GM06990 (cell line): ENCODE measurements around the gene ZC3H7B.

ENCODE experiments used
- DNase-seq: peaks from one replicate; pipeline ENCODE4 v3.0.0-alpha.2; 2011; ENCODE audit not compliant: insufficient read length; ENCODE audit errors: extremely low read depth
- H3K27me3 ChIP-seq: replicated peaks from 2 replicates; pipeline ENCODE4 v1.6.0; 2011; ENCODE audit warnings: low read length; ENCODE audit not compliant: control insufficient read depth, insufficient read depth
- H3K36me3 ChIP-seq: 2 replicates; pipeline ENCODE4 v1.5.1; 2011; ENCODE audit warnings: low read length; ENCODE audit not compliant: control insufficient read depth, insufficient read depth
- H3K4me3 ChIP-seq: replicated peaks from 2 replicates; pipeline ENCODE4 v1.5.1; 2011; ENCODE audit warnings: low read depth, mild to moderate bottlenecking, control low read depth, low read length
- CTCF ChIP-seq: IDR thresholded peaks from 2 replicates; pipeline ENCODE4 v1.5.1; 2011; ENCODE audit warnings: low read length, control low read depth, mild to moderate bottlenecking, inconsistent platforms; ENCODE audit not compliant: insufficient read depth, poor library complexity, severe bottlenecking

The ZC3H7B gene

DNA sequence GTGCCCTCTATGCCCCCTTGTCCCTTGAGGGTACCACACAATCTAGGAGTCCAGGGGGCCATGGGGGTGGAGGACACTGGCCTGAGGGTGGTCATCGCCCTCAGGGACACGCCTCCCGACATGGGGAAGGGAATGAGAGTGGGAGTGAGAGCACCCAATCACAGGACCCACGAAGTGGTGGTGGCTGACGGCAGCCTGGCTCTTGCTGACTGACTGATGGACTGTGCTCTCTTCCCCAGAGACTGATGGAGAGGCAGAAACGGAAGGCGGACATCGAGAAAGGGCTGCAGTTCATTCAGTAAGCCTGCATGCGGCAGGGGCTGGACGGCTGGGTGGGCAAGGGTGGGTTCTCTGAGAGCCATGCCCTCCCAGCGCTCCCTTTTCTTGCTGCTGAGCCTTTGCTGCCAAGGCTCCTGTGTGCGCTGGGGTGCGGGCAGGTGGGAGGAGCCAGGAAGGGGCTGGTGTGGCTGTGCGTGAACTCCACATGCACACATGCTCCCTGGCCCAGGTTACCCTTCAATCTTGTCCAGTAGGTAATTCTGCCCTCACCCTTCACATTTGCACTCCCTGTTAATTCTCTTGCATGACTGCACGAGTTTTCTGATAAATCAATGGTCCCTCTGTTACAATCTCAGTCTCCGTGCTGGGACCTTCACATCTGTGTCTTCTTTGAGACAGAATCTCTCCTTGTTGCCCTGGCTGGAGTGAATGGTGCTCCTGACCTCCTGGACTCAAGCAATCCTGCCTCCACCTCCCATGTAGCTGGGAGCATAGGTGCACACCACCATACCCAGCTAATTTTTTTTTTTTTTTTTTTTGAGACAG is 19.3 kb downstream of the ZC3H7B start:
- no peak for TF ChIP-seq CTCF
- Histone ChIP-seq H3K36me3 (peaks cover 19% of the 10 kb centered on the region), H3K27me3 (no peaks in the 10 kb centered on the region), H3K4me3 (no peak overlapping the region)
- no peak for DNase-seq

- no peak for DNase-seq
Observed at GRCh38 chr22:41324821-41325528, 23.6 kb downstream of the ZC3H7B start.

GRCh38 chr22:41327124-41327523 is 25.8 kb downstream of the ZC3H7B start:
- TF ChIP-seq CTCF: no peak
- DNase-seq: no peak
- H3K27me3 ChIP-seq: no peaks in the 10 kb centered on the region
- H3K4me3 ChIP-seq: no peak overlapping the region
- peaks cover 31% of the 10 kb centered on the region for H3K36me3 ChIP-seq

More at GRCh38 chr22:41324821-41325528, 23.6 kb downstream of the ZC3H7B start:
- Histone ChIP-seq H3K4me3 (no peak overlapping the region), H3K27me3 (no peaks in the 10 kb centered on the region), H3K36me3 (peaks cover 31% of the 10 kb centered on the region)
- no peak for TF ChIP-seq CTCF

GRCh38 chr22:41330169-41330568 is 28.8 kb downstream of the ZC3H7B start:
- Histone ChIP-seq H3K4me3 (no peak overlapping the region), H3K36me3 (peaks cover 33% of the 10 kb centered on the region), H3K27me3 (no peaks in the 10 kb centered on the region)
- TF ChIP-seq CTCF: no peak
- no peak for DNase-seq

DNA sequence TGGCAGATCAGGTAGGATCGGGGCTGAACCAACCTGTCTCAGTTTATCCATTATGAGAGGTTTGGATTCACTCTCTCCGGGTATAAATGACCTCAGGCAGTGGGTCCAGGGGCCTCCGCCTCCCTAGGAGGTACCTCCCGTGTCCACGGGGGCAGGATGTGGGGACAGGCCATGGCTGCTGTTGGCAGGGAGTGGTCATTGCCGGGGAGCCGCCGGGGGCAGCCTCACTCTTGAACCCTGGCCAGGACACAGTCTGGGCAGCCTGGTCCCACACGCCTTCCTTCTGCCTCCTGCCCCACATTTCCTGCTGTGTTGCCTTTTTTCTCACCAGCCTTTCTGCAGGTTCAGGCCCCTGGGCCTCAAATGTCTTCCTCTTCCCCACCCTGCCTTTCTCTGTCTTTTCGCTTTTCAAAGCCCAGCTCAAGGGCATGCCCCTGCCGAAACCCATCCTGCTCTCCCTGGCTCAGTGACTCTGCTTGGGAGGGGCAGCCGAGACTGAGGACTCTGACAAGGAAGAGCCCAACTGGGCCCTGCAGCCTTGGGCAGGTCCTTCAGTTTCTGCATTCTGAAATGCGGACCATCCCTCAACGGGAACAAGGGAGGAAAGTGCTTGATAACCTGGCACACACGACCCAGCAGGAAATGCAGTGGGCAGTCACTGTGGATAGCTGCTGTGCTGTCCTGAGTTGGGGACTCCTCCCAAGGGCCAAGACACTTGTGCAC is 31.1 kb downstream of the ZC3H7B start:
- peaks cover 27% of the 10 kb centered on the region for H3K36me3 ChIP-seq
- no peaks in the 10 kb centered on the region for H3K27me3 ChIP-seq
- H3K4me3 ChIP-seq: no peak overlapping the region
- TF ChIP-seq CTCF: no peak
- DNase-seq: no peak
